GM19455 (cell line): ENCODE data around the gene CAPRIN1.

Source experiments
- ATAC-seq: cut with Tn5 transposase; IDR thresholded peaks from one replicate; pipeline ENCODE4 v1.9.1; 2021; ENCODE audit not compliant: unreplicated experiment

Gene CAPRIN1

DNA sequence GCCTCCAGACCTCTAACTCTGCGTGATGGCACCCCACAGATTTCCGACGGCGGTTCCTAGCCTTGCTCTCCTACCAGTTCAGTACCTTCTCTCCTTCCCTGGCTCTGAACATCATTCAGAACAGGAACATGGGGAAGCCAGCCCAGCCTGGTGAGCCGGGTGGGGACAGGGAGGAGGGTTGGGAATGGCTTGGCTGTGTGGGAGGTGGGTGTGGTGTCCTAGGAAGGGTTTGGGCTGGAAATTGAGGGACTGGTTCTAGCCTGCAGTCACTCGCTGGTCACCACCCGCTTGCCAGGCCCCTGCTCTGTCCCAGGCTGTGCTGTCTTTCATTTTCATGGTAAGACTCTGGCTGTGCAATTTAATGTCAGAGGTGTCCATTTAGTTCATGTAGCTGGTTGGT lies 87.8 kb downstream of the CAPRIN1 start:
- no peak for ATAC-seq

DNA sequence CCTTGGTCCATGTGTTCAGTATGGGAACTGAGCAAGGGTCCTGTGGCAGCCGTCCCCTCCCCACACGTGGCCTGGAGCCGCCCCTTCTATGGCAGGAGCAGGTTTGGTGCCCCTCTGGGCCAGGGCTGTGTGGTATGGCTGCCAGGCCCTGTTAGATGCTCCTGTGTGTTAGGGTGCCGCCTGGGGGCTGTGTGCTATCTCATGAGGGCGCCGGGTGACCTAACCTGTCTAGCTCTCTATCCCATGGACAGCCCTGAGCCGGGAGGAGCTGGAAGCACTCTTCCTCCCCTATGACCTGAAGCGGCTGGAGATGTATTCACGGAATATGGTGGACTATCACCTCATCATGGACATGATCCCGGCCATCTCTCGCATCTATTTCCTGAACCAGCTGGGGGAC lies 88.6 kb downstream of the CAPRIN1 start:
- ATAC-seq, result no peak

DNA sequence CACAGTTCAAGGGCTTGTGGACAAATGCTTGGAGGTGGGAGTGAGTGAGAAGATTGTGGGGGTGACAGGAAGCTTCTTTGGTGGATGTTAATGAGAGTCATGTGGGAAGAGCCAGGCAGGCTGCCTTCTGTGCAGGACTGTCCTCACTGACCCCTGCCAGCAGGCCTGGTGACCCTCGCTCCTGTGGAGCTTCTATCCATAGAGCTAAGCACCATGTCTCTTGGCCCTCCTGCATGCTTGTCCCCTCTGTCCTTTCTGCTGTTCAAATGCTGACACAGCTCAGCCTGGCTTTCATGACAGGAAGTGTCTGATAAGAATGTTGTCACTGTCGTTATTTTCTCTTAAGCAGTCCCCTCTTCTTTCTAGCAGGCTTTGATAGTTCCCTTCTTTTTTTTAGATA lies 91.5 kb downstream of the CAPRIN1 start:
- no peak for ATAC-seq

DNA sequence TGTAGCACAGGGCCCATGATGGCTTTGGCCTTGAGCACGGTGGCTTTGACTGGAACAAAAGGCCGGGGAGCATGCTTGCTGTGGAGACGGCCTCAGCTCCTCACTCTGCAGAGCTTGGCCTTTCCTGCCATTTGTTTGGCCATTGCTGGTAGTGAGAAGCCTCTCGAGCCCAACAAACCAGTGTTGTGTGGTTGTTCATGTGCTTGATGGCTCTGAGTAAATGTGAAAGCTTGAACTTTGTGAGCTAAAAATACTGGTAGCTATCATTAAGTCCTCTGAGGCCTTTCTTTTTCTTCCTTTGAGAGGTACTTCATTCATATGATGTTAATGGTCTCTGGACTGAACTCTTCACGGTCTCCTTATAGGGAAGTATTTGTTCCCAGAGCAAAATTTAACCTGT lies 93.5 kb downstream of the CAPRIN1 start:
- no peak for ATAC-seq

DNA sequence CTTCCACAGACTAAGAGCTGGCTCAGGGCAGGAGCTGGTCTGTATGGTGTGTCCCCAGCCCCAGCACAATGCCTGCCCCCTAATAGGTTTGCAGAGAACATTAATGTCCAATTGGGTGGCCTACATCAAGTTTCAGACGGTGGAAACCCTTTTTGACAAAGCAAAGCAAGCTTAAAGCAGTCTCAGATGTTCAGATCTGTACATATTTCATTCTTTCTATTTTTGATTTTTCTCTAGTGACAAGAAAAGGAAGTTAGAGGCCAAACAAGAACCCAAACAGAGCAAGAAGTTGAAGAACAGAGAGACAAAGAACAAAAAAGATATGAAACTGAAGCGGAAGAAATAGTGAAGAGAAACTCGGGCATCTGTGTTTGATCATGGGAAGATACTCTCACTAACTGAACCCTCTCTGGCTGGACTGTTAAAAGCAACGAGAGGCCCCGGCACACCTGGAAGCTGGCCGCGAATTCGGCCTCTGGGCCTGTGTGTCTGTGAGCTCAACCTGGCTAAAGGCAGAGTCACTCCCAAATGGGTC lies 94.4 kb downstream of the CAPRIN1 start:
- no peak for ATAC-seq

DNA sequence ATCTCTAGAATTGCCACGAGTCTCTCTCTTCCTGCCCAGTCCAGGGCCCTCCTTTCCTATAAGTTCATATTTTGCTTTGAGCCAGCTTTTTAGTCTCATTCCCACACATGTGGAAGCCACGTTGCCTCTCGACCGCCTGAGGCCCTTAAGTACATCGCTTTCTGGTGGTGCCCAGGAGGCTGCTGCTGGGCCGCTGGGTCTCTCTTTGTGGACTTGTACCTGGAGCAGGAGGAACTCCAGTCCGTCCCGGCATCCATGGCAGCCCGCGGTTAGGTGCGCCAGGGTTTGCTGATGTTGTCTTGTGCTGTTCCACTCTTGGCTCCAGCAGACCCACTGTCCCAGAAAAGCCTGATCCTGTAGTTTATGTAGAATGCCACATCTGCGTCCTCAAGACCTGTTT lies 94.9 kb downstream of the CAPRIN1 start:
- ATAC-seq, result no peak

DNA sequence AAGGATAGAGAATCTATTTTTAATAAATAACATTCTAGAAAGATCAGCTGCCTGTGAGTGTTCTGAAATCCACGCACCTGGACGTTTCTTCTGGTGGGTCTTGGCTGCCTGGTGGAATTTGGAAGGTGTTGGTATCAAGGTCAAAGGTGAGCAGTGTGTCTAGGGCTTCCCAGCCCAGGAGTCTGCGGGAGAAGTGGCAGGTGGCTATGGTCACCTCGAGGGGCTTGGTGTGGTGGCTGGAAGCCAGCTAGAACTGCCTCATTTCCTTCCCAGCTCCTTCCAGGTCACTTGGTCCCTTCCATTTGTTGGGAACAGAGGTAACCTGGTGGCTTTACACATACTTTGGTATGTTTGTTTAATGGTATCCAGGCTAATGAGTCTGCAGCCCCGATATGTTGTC lies 95.3 kb downstream of the CAPRIN1 start:
- ATAC-seq, result no peak

DNA sequence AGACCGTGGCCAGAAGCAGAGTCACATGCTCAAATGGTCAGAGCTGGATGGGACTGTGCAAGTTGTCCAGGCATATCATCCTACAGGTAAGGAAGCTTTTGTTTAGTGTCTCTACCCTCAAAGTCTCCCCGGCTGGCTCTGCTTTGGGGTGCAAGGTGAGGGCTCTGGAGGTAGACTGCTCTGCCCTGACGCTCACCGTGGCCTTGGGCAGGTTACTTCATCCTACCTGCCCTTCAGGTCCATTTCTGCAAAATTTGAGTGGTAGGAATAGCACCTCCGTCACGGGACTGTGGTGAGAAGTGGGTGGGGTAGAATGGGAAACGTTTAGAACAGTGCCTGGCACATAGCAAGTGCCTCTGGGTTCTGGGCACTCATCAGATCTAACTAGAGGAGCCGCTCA lies 96.0 kb downstream of the CAPRIN1 start:
- no peak for ATAC-seq

DNA sequence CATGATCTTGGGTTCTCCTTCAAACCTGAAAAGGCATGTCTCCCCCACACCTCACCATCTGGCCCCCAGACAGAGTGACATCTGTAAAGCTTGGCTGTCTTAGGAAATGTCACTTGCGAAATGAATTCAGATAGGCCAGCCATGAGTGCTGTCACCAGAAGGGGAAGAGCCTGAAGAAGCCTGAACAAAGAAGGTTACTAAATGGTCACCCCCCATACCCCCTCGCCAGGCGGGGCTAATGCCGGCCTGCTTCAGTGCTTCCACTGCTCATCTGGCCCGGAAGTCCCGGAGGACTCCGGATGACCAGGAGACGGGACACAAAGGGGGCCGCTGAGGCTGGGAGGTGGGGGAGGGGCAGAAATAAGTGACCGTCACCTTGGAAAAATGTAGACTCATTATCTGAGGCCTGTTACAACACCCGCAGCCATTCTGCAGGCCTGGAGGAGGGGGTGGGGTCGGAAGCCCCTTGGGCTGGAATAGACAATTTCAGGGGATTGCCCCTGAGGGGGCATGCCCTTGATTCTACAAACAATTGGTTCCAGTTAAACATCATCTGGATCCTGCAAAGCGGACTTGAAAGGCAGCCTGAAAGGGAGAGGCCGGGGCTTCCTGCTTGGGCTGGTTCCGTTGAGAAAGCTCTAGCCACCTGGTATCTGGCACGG lies 97.1 kb downstream of the CAPRIN1 start:
- ATAC-seq, result no peak

DNA sequence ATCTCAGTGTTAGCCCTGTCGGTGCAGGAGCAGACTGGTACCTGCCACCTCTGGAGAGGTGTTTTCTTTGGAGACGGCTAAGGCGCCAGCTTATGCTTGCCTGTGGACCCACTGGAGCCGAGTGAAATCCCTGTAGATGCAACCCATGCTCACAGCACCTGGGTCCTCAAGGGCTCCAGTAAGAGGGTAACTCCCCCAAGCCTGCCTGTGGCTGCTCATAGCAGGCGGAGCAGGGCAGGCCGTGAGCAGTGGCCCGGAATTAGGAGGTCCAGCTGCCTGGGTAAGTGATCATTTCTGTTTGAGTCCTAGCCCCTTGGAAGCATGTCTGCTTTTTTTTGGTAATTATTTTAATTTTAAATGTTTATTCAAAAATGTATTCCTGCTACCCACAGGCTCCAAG lies 97.7 kb downstream of the CAPRIN1 start:
- no peak for ATAC-seq

DNA sequence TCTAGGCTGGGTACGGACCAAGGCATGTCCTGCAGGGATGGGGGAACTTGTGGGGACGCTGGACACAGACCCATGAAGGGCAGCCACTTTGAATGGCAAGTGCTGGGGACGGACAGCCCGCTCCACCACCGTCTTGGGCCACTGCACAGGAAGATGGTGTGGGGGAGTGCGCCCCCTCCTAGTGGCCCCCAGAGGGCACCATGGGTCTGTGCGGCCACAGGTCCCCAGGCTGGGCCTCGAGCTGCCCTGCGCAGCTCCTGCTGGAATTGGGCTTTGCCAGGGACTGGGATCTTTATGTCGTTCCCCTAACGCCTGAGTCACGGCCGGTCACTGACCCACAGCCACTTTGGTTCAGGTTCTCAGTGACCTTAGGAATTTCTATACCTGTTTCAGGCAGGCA lies 98.3 kb downstream of the CAPRIN1 start:
- no peak for ATAC-seq

DNA sequence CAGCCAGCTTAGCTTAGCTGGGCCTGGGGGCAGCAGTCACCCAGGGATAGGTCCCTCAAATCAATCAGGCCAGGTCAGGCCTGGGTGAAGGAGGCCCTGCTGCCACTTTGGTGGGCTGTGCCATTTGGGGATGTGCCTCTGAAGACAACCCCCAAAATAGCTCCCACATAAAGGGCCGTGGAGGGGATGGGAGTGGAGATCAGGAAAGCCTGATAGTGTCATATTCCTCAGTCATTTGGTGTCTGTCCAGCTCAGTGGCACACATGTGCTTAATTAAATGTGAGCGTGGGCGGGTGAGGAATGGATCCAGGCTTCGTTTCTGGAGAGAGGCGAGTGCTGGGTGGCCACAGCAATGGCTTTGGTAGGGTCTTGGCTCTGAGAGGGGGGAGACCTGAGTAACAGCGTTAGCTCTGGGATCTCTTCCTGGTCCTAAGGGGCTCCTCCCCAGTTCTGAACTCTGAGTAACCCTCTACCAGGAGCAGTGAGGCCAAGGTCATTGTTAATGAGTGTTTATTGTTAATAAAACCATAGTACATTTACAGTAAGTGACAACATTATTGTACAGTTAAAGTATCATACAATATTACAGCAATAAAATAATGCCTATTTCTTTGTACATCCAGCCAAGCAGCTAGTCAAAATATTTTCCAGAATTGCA lies 99.1 kb downstream of the CAPRIN1 start:
- no peak for ATAC-seq
